Endothelial cell of umbilical vein (primary cell): ENCODE measurements around the gene SURF6.

Source experiments
- EZH2 ChIP-seq: IDR thresholded peaks from 2 replicates; pipeline ENCODE4 v1.6.1; 2012; ENCODE audit warnings: borderline replicate concordance, low read depth, mild to moderate bottlenecking, moderate library complexity, low read length, inconsistent platforms; ENCODE audit not compliant: severe bottlenecking
- POLR2A ChIP-seq: IDR thresholded peaks from 2 replicates; pipeline ENCODE4 v1.6.1; 2012; ENCODE audit warnings: low read depth, mild to moderate bottlenecking, control low read depth, low read length
- TF ChIP-seq, protein P1 (sequence below), 2 donors: IDR thresholded peaks; 1 replicate in 1 of 2; 2 replicates in 1 of 2; pipeline ENCODE4 v1.5.1; 2011; ENCODE audit warnings: low read length in 2 of 2, mild to moderate bottlenecking in 2 of 2, moderate library complexity in 2 of 2, control low read depth in 1 of 2, inconsistent platforms in 1 of 2, low read depth in 1 of 2; ENCODE audit not compliant: insufficient read depth in 1 of 2; ENCODE audit errors: extremely low read depth in 1 of 2

DNA sequence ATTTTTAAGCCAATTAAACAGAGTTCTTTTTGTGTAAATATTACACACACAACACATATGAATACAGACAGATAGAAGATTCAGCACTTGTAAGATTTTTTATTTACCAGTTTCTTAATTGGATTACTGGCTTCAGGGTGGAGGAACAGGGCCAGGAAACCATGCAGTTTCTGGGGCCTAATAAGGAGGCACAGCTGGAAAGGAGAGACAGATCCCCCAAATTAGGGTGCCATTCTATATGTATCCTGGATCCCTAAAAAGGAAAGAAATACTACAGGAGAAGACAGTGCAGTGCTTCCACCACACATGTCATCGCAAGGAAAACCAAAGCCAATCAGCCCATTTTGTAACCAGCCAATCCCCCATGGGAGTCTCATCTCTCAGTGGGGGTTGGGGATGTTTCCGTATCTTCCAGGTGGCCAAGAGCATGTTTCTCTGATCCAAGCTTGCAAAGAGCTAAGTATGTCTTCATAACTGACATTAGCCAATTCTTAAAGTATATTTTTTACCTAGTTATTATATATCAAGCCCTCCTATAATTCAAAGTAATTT lies 45.2 kb downstream of the SURF6 start:
- TF ChIP-seq, protein P1, sequence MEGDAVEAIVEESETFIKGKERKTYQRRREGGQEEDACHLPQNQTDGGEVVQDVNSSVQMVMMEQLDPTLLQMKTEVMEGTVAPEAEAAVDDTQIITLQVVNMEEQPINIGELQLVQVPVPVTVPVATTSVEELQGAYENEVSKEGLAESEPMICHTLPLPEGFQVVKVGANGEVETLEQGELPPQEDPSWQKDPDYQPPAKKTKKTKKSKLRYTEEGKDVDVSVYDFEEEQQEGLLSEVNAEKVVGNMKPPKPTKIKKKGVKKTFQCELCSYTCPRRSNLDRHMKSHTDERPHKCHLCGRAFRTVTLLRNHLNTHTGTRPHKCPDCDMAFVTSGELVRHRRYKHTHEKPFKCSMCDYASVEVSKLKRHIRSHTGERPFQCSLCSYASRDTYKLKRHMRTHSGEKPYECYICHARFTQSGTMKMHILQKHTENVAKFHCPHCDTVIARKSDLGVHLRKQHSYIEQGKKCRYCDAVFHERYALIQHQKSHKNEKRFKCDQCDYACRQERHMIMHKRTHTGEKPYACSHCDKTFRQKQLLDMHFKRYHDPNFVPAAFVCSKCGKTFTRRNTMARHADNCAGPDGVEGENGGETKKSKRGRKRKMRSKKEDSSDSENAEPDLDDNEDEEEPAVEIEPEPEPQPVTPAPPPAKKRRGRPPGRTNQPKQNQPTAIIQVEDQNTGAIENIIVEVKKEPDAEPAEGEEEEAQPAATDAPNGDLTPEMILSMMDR (IDR thresholded peaks at IDR 0.05; ENCODE audit: extremely low read depth in 1 of 2, insufficient read depth in 1 of 2, low read depth in 1 of 2, low read length in 2 of 2), result no peak
- no peak for TF ChIP-seq EZH2
- no peak for TF ChIP-seq POLR2A
